NCI-H128 (cell line): ENCODE data around the gene SNTG2.
"Not testable (repeated sequence)": the region's sequence is repeated elsewhere in the genome, so short reads cannot be mapped to it uniquely, and the experiment has no call there.

Experiments used
- DNase-seq: peaks from one replicate; lab custom pipeline; 2025; ENCODE audit not compliant: unreplicated experiment; lab: John Stamatoyannopoulos, UW

The SNTG2 gene

GRCh38 chr2:1360557-1361250 is 410.1 kb downstream of the SNTG2 start:
- DNase-seq = no peak

GRCh38 chr2:1363367-1363766 is 412.7 kb downstream of the SNTG2 start:
- DNase-seq = no peak

GRCh38 chr2:1366546-1367134 is 416.0 kb downstream of the SNTG2 start:
- DNase-seq = peak; percentile 46

GRCh38 chr2:1367601-1368000 is 417.0 kb downstream of the SNTG2 start:
- no peak for DNase-seq

GRCh38 chr2:1369905-1370304 is 419.3 kb downstream of the SNTG2 start:
- DNase-seq = no peak

GRCh38 chr2:1370461-1370860 is 419.8 kb downstream of the SNTG2 start:
- no peak for DNase-seq

GRCh38 chr2:1371082-1371481 is 420.4 kb downstream of the SNTG2 start:
- DNase-seq = no peak

GRCh38 chr2:1373830-1374229 is 423.2 kb downstream of the SNTG2 start:
- no peak for DNase-seq

- no peak for DNase-seq
These were observed 423.6 kb downstream of the SNTG2 start for GRCh38 chr2:1374287-1374686.

GRCh38 chr2:1375794-1376193 is 425.1 kb downstream of the SNTG2 start:
- no peak for DNase-seq

GRCh38 chr2:1377473-1377872 is 426.8 kb downstream of the SNTG2 start:
- DNase-seq = no peak

GRCh38 chr2:1378456-1379150 is 428.0 kb downstream of the SNTG2 start:
- DNase-seq = no peak

- DNase-seq = no peak
These were observed 431.0 kb downstream of the SNTG2 start for GRCh38 chr2:1381644-1382043.

- DNase-seq = not testable (repeated sequence)
These were observed 437.5 kb downstream of the SNTG2 start for GRCh38 chr2:1387954-1388725.

GRCh38 chr2:1390118-1390517 is 439.5 kb downstream of the SNTG2 start:
- DNase-seq = not testable (repeated sequence)

GRCh38 chr2:1393321-1393720 is 442.7 kb downstream of the SNTG2 start:
- DNase-seq = no peak

- no peak for DNase-seq
These were observed 444.2 kb downstream of the SNTG2 start for GRCh38 chr2:1394709-1395408.

GRCh38 chr2:1397350-1397749 is 446.7 kb downstream of the SNTG2 start:
- DNase-seq = no peak

- DNase-seq = no peak
These were observed 447.5 kb downstream of the SNTG2 start for GRCh38 chr2:1398191-1398590.

- DNase-seq = no peak
These were observed 450.5 kb downstream of the SNTG2 start for GRCh38 chr2:1400943-1401735.
